ENCODE data around the gene DDIT3.
A peak's percentile ranks its signal among the peaks of the same experiment; 100 is the strongest.

The DDIT3 gene

DNA sequence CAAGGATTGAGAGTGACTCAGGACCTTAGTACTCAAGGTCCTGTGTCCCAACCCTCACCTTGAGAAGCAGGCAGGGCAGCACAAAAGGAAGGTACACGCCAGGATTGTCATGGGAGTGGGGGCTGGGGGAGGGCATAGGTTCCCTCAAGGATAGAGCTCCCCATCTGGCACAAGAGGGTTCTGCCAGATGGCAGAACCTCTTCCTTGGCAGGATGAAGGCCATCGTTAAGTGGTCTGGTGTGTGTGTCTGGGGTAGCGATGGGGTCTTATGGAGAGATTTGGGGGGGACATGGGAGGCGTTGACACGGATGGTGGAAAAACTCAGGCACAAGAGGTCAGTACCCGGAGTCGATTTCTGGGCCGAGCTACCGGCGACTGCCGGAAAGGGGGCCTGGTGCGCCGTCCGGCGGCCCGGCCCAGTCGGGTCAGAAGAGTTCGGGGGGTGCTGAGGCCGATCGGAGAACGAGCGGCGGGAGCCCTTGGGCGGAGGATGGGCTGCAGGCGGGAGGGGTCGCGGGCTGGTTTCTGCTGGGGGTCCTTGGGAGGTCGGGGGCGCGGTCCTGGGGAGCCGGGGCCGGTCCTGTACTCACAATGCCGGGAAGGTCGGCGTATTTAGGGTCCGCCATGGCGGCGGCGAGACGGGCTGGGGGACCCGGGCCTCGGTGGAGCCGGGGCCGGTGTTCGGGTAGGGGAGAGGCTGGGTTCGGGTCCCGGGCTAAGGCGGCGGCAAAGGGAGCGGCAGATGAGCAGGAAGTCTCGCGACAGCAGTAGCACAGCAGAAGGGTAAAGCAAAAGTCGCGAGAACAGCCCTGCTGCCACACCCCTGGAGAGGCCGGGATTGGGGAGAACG is 26.3 kb upstream of the DDIT3 start, which contains the start of gene DCTN2:
DCTN2 (minus strand) TSS at position 755 of the 850 bp plus-strand sequence; CDS start at position 626, 129 bp downstream.
- DNase-seq = peak; percentile 97

DNA sequence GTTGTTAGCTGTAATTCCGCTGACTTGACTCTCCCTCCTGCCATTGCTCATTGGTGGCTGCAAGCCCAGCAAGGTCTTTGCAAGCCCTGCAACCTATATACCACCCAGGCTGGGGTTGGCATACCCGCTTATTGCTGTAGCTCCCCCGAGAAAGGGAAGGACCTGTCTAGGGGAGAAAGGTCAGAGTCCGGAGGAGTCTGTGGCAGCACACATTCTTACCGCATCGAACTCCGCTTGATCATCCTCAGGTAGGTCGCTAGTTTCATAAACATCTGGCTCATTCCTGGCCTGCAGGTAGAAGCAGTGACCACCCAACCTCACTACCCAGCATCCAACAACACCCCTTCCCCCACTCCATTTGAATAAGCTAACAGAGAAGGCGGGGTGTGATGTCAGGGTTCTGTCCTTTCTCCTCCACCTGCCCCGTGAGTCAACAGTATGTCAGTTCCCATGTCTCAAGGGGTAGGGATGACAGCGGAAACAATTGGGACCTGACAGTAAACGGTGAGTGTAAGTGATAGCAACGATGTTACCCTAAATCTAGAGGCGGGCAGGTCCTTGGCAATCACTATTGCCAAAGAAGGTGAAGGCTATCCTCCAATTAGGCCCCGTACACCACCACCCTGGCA is 25.6 kb upstream of the DDIT3 start:
- peak; percentile 59 for DNase-seq

DNA sequence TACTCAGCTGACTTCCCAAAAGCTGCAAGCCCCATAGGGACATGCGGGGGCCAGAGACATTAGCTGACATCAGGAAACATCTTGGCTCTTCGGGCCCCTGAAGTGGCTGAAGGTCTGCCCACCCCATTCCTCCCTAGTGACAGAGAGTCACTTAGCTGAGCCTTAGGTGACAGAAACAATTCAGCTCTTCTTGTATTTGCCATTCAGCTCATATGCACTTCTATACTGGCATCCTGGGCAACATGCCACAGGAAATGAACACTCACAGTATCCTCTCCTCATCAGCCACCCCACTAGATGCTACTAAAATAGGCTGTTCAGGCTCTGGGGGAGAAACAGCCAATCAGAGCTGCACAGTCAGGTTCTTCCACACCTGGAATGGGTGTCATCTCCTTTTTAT is 23.3 kb upstream of the DDIT3 start:
- DNase-seq = peak; percentile 71

DNA sequence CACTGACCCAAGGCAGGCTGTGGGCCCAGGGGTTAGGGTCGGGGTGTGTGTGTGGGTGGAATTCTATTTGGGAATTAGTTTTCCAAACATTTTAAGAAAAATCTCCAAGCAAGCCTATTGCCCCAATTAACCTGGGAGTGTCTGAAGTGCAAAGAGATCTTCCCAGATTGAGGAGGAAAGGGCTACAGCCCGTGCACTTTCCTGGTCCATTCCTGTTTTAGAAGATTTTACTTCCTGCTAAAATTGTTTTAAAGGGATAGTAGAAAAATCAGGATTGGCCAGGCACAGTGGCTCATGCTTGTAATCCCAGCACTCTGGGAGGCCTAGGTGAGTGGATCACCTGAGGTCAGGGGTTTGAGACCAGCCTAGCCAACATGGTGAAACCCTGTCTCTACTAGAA is 21.4 kb upstream of the DDIT3 start:
- DNase-seq = no peak

DNA sequence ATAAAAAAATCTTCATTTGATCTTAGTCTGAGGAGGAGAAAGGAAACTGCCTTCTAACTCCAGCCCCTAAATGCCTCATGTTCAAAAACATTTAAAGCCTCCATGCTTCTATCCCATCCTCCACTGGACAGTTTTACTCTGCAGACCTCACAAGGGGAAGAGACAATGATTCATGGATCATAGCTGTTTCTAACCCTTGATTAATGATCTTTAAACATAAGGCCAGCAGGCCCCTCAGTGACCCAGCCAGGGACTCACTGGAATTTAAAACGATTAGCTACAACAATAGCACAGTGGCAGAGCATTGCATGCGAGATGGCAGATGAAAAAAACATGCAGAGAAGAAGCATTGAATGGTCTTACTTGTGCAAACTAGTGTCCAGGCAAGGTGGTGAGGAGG is 20.7 kb upstream of the DDIT3 start:
- no peak for DNase-seq

DNA sequence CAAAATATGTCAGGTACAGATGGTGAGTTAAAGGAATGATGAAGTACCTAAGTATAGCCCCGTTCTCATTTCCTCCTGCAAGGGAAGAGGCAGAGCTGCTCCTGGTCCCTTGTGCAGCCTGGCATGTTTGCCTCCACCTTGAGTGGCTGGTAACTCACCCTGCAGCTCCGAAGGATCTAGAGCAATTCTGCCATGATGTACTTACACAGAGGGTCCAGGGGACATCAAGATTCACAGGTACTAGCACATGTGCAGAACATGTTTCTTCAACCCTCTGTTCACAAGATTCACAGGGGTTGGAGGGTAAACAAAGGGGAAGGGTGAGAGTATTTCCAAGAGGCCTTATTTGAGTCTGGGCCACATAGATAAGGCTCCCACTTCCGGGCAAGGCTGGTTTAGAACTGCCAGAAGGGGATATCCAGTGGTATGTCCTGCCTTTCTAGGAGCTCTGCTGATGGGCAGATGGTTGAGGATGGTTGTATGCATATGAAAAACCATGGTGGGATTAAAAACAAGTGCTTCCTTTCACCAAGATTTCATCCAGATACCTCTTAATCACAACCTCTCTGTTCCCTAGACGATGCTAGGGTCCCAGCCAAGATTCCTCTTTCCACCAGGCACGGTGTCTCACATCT is 18.9 kb upstream of the DDIT3 start:
- DNase-seq = no peak

DNA sequence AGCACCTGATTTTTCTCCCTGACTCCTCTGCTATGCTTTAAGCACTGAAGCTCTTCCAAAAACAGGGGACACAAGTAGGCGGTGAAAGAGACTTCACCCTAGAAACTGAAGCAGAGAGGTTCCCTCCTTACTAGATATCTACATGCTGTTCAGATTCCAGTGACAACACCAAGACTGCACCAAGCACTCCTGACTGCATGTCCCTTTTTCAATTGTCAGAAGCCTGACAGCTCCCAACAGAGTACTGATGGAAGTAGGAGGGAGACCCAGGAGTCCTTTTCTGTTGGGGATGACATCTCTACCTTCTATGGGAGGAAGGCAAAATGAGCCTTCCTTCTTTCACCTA is 16.3 kb upstream of the DDIT3 start:
- DNase-seq = no peak

DNA sequence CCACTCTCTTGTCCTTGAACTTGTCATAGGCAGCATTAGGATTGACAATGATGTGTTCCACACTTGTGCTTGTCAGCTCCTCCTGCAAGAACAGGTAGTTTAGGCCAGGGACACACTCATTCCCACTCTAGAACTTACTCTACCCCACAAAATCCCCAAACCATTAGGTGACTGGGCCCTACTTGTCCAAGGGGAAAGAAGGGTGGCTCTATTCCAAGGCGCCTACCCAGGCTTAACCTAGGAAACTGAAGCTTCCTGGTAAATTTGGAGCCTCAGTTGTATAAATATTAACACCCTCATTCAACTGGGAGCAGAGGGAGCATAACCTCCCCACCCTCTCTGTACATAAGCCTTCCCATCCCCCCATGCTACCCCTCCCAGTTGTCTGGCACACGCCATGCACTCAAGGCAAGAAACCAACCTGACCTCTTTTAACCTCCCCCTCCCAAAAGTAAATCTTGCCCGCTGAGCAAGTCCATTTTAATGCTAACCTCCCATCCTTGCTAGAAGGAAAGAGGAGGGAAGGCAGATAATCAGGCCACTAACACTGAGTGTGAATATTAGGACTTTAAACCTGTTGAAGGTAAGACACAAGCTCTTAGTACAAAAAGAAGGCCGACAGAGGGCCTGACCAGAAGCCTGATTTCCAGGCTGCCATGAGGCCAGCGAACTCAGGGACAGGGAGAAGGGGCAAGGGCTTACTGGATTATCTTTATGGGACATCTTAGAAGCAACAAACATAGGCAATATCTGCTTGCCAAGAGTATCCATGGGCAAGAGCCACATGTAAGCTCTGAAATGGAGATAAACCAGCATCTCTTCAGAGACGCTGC is 15.7 kb upstream of the DDIT3 start:
- DNase-seq = no peak

DNA sequence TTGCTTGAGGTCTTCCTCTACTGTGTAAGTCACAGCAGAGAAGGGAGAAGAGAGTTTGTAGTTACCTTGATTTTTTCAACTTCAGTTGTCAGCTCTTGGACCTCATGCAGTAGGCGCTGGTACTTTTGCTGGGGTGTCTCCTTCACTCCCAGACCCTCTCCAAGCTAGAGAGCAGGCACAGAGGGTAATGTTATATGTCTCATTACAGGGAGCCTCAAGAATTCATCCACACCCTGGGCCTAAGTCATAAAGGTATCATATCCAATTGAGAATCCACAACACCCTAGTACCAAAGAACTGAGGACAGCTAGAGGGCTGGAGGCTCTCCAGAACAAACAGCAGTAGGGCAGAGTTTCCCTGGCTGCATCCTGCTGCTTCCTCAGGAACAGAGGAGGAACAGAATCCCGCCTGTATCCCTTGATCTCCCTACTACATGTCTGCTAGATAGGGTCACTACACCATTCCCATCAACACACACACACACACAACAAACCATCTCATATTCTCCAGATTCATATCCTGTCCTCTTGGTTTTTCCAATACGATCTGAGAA is 14.8 kb upstream of the DDIT3 start:
- DNase-seq = no peak

DNA sequence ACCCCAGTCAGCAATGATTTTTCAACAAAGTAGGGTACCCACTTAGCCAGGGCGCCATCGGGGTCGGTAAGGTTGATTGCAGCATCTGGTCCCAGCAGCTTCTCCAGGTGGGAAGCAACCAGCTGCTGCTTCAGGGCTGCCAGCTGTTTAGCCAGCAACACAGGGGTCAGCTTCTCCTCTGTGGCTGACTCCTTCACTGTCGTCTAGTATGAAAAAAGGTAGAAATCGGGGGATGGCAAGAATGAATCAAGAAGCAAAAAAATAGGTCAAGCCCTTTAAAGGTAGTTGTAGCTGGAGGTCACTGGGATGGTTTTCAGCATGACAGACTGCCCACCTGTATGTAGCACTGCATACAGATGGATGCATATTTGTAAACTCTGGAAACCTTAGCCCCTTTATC is 13.9 kb upstream of the DDIT3 start:
- DNase-seq = no peak

DNA sequence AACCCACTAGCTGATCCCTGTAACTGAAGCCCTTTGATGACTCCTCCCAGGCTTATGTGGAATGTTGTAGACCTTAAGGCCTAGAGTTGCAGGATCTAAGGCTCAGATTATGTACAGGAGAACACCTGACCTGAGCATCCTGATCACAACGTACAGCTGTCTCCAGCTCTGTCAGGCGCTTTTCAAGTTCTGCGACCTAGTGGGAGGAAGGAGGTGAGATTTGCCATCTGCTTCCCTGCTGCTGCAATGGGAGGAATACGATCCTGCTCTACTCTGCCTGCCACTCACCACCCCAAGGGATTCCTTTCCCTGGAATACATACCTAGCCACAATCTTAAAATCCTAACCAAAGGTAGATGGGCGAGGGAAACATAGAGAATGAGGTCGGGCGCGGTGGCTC is 12.8 kb upstream of the DDIT3 start:
- no peak for DNase-seq

DNA sequence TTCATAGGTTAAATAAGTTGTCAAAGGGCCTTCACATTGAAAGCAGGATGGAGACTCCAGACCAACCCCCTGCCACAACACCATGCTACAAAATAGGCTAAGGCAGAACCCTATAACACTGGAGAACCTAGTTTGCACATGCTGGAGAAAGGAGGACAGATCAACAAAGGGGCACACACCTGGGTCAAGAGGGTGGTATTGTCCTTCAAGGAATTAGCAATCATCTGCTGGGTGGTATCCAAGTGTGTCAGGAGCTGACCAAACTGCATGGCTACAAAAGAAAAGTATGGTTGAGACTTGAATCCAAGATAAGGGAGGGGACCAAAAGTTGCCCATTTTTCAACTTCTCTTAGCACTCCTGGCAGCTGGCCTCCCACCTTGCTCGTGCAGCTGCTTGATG is 11.5 kb upstream of the DDIT3 start:
- DNase-seq = no peak

DNA sequence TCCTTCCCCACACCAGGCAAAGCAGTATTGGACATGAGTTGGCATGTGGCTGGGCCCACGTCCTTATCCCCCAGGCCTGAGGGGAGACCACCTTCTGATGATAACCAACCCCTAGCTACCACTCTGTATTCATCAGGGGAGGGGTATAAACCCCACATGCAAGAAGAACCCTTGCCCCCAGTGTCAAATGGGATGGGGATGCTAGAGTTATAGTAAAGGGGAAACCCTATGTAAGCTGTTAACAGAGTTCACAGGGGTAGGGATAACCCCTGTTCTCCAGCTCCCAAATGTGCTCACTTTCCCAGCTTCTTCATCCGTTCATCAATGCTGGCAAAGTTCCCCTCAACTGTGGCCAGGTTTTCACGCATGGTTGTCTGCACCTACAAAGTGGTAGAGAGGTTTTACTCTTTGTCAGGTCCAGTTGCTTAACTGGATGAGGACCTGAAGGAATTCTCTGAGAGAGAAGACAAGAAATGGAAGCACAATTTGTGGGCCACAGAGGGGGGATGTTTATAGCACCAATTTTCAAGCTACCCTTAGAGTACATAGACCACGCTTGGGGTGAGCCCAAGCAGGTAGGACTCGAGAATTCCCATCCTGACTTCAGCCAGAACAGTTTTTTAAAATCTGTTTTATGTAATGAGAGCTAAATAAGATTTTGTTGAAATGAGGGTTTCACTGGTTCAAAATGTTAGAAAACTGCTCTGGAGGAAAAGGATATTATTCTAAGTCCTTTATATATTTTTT is 10.3 kb upstream of the DDIT3 start:
- no peak for DNase-seq

DNA sequence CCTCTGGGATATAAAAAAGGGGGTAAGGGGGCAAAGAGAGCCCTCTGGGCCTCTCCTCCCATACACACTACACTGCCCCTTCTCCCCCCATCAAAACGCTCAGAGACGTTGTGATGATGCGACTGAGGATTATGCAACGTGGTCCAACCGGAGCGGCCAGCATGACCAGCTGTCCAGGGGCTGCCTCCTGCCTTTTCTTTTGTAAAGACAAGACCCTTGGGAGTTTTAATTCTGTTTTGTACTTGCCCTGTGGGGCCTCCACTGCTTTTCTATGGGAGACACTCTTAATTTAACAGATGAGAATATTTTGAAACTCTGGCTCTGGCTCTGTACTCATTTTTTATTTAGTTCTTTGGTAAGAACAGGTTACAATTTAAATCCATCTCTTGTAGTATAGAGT is 9.5 kb upstream of the DDIT3 start:
- no peak for DNase-seq

DNA sequence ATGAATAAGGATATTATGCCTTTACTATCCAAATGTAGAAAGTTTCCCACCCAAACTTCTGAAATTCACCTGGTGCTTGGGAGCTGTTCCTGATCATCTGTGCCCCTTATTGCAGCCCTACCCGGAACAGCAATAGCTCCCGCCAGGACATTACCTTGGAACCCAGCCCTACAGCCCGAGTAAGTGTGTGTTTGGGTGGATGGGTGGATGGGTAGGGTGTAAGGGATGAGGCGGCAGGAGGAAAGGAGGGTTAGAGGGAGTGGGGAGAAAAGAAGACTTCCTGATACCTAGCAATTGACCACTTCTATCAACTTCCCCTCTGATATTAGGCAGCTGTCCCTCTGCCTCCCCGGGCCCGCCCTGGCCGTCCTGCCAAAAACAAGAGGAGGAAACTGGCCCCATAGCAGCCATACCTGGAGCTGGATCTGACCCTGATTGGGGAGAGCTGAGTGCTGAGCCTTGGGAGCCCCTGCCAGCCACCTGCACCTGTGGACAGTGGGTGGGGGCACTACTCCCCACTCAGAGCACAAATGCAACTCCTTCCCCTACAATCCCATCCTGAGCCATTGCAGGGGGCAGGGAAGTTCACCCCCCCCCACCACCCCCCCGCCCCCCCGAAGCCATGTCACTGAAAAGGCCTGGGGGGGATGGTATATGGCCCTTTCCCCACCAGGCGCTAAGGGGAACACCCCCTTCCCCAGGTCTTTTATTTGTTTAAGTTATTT is 8.7 kb upstream of the DDIT3 start:
- DNase-seq = no peak

DNA sequence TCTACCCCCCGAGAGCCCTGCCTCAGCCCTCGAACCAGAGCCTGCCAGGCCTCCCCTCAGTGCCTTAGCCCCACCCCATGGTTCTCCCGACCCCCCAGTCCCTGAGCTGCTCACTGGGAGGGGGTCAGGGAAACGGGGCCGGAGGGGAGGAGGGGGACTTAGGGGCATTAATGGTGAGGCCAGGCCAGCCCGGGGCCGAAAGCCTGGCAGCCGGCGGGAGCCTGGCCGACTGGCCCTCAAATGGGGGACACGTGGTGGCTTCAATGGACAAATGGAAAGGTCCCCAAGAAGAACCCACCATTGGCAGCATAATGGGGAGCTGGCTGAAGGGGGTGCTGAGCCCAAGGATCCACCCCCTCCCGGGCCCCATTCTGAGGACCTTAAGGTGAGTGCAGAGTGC is 7.9 kb upstream of the DDIT3 start:
- DNase-seq = no peak

DNA sequence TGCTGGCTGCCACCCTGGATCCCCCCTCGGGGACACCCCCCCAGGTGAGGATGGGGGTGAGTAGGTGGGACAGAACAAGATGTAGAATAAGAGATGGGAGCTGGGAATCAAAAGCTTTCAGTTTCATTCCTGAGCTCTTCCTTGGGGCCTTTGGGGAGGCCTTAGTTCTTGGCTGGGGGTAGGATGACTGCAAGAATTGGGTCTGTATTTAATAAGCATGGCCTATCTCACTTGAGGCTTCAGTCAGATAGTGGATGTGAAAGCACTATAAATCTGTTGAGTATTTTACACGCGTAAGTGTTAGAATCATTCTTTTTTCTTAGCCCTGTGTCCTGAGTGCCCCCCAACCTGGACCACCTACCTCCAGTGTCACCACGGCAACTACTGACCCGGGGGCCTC is 6.9 kb upstream of the DDIT3 start:
- DNase-seq = no peak

DNA sequence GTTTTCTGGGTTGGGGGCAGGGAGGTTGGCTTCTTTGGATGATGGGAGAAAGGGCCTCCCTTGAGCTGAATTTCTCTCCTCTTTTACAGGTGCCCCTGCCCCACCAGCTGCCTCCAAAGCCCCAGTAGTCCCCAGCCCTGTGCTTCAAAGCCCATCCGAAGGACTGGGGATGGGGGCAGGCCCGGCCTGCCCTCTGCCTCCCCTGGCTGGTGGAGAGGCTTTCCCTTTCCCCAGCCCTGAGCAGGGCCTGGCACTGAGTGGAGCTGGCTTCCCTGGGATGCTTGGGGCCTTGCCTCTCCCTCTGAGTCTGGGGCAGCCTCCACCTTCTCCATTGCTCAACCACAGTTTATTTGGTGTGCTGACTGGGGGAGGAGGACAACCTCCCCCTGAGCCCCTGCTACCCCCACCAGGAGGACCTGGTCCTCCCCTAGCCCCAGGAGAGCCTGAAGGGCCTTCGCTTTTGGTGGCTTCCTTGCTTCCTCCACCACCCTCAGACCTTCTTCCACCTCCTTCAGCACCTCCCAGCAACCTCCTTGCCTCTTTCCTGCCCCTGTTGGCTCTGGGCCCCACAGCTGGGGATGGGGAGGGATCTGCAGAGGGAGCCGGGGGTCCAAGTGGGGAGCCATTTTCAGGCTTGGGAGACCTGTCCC is 6.3 kb upstream of the DDIT3 start:
- no peak for DNase-seq

DNA sequence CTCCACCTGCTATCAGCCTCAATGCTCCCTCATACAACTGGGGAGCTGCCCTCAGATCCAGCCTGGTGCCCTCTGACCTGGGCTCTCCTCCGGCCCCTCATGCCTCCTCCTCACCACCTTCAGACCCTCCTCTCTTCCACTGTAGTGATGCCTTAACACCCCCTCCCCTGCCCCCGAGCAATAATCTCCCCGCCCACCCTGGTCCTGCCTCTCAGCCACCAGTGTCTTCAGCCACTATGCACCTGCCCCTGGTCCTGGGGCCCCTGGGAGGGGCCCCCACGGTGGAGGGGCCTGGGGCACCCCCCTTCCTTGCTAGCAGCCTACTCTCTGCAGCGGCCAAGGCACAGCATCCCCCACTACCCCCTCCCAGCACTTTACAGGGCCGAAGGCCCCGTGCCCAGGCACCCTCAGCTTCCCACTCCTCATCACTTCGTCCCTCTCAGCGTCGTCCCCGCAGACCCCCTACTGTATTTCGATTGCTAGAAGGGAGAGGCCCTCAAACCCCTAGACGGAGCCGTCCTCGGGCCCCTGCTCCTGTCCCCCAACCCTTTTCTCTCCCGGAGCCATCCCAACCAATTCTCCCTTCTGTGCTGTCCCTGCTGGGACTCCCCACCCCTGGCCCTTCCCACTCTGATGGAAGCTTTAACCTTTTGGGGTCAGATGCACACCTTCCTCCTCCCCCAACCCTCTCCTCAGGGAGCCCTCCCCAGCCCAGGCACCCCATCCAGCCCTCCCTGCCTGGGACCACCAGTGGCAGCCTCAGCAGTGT is 5.5 kb upstream of the DDIT3 start:
- no peak for DNase-seq
